Esophagus muscularis mucosa (tissue), 4 donors: Measurements from ENCODE around the gene DNHD1. TPM values are rescaled to one million over a fixed set of nuclear protein-coding genes. Genes with fewer than 3 reads are reported as not detected.

Experiments used
- DNase-seq: peaks from one replicate; pipeline ENCODE4 v3.0.0-alpha.2; 2017; ENCODE audit errors: extremely low spot score
- H3K27ac ChIP-seq, 4 donors: fragments of 200-600 bp; sonication (generic); replicated peaks in 1 of 4; 1 replicate in 3 of 4; 2 replicates in 1 of 4; pipeline ENCODE4 v1.5.1; 2016 to 2019; ENCODE audit warnings: mild to moderate bottlenecking in 1 of 4
- H3K27me3 ChIP-seq, 4 donors: fragments of 200-600 bp; sonication (generic); one replicate each; pipeline versions ENCODE4 v1.5.1 to v1.6.0; 2016 to 2019
- H3K36me3 ChIP-seq, 4 donors: fragments of 200-600 bp; sonication (generic); one replicate each; pipeline ENCODE4 v1.5.1; 2016 to 2019
- H3K4me1 ChIP-seq, 4 donors: fragments of 200-600 bp; sonication (generic); one replicate each; pipeline ENCODE4 v1.5.1; 2016 to 2019
- H3K4me3 ChIP-seq, 4 donors: fragments of 200-600 bp; sonication (generic); 1 replicate in 2 of 4; 2 replicates in 2 of 4; pipeline ENCODE4 v1.5.1; 2016 to 2019; ENCODE audit warnings: mild to moderate bottlenecking in 4 of 4, moderate library complexity in 1 of 4
- H3K9me3 ChIP-seq, 4 donors: fragments of 200-600 bp; sonication (generic); 1 replicate in 3 of 4; 2 replicates in 1 of 4; pipeline ENCODE4 v1.5.1; 2016 to 2019
- EP300 ChIP-seq: sonication (generic); formaldehyde crosslinking; IDR thresholded peaks from one replicate; pipeline ENCODE4 v1.6.1; 2017; ENCODE audit warnings: antibody characterized with exemption
- POLR2A ChIP-seq: fragments of 450-650 bp; IDR thresholded peaks from one replicate; pipeline ENCODE4 v1.6.1; 2017; ENCODE audit warnings: antibody characterized with exemption, moderate library complexity, mild to moderate bottlenecking, low read depth
- POLR2AphosphoS5 ChIP-seq, 2 donors: sonication (generic); formaldehyde crosslinking; IDR thresholded peaks; one replicate each; pipeline ENCODE4 v1.6.1; 2017; ENCODE audit warnings: antibody characterized with exemption in 2 of 2
- WGBS: methylation state at CpG from one replicate; pipeline ENCODE4 v1.1.5; 2018; 5-methylcytosine and 5-hydroxymethylcytosine counted together
- intact Hi-C: fragments of 100-400 bp; cut with DNase I; formaldehyde crosslinking; loops from one replicate; pipeline ENCODE4 v1.15.1; 2023
- total RNA-seq, 4 donors: library from RNA; depleted of rRNA; stranded (reverse); fragments of >200 nt; gene quantifications; one replicate each; pipeline versions ENCODE4 v1.1.0 to v1.2.1, GENCODE V29; 2016
- TF ChIP-seq, protein P1 (sequence below), 3 experiments: fragments of 200-600 bp in 2 of 3; fragments of 450-650 bp in 1 of 3; sonication (generic) in 2 of 3; IDR thresholded peaks; one replicate each; pipeline ENCODE4 v1.5.1; 2017 to 2019; ENCODE audit warnings: antibody characterized with exemption in 3 of 3, mild to moderate bottlenecking in 2 of 3, moderate library complexity in 1 of 3

The DNHD1 gene
- total RNA-seq, 4 donors from 2014 or later, result 6.1 to 14.5 (median 7.0) TPM

DNA sequence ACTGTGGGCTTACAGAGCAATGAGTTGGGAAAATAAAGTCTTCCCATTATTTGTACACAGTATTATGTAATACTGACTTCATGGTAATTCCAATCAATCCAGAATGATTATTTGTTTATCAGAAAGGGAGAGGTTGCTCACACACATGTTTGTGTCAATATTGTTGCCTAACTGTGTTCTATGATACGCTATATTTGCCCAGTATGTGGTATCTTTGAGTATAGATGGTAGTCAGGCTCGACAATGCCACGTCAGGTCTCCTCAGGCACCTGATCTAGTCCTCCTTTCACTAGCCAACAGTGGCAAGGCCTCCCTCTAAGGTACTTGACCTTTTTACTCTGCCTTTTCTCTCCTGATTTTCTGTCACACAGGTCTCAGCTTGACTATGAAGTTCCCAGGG, 5.3 kb downstream of the DNHD1 start:
- Histone ChIP-seq H3K4me1 (peaks cover 0 to 20% (median 16%) of the 10 kb centered on the region in 4 donors), H3K4me3 (no peak overlapping the region), H3K27me3 (no peaks in the 10 kb centered on the region), H3K9me3 (no peaks in the 10 kb centered on the region), H3K36me3 (peaks cover 0 to 51% (median 32%) of the 10 kb centered on the region in 4 donors), H3K27ac (no peak overlapping the region)
- 94% methylated on average over 3 of the region's 3 CpGs for WGBS
- no peak for TF ChIP-seq POLR2A
- no peak for TF ChIP-seq POLR2AphosphoS5 (IDR thresholded peaks at IDR 0.05)
- TF ChIP-seq, protein P1, sequence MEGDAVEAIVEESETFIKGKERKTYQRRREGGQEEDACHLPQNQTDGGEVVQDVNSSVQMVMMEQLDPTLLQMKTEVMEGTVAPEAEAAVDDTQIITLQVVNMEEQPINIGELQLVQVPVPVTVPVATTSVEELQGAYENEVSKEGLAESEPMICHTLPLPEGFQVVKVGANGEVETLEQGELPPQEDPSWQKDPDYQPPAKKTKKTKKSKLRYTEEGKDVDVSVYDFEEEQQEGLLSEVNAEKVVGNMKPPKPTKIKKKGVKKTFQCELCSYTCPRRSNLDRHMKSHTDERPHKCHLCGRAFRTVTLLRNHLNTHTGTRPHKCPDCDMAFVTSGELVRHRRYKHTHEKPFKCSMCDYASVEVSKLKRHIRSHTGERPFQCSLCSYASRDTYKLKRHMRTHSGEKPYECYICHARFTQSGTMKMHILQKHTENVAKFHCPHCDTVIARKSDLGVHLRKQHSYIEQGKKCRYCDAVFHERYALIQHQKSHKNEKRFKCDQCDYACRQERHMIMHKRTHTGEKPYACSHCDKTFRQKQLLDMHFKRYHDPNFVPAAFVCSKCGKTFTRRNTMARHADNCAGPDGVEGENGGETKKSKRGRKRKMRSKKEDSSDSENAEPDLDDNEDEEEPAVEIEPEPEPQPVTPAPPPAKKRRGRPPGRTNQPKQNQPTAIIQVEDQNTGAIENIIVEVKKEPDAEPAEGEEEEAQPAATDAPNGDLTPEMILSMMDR (IDR thresholded peaks at IDR 0.05), result no peak
- TF ChIP-seq EP300, result no peak
- DNase-seq, result no peak
- intact Hi-C loops, result no loop called here

- Histone ChIP-seq H3K4me1 (peaks cover 0 to 8% (median 0%) of the 10 kb centered on the region in 4 donors), H3K4me3 (no peak overlapping the region), H3K27me3 (no peaks in the 10 kb centered on the region), H3K36me3 (peaks cover 0 to 46% (median 31%) of the 10 kb centered on the region in 4 donors), H3K9me3 (no peaks in the 10 kb centered on the region), H3K27ac (no peak overlapping the region)
- no peak for TF ChIP-seq POLR2A
- no peak for TF ChIP-seq EP300
- TF ChIP-seq, protein P1 (IDR thresholded peaks at IDR 0.05), result no peak
- TF ChIP-seq POLR2AphosphoS5 (IDR thresholded peaks at IDR 0.05), result no peak
- intact Hi-C loops, result loop anchor here (2.0 kb wide), 1 partner anchor 65 kb away; no protein-coding TSS in a partner anchor
- DNase-seq, result no peak
- 85% methylated on average over 3 of the region's 3 CpGs for WGBS
Measured at GRCh38 chr11:6504166-6504565, 7.1 kb downstream of the DNHD1 start.

GRCh38 chr11:6505577-6506240, 8.6 kb downstream of the DNHD1 start:
- DNase-seq, result no peak
- Histone ChIP-seq H3K9me3 (no peaks in the 10 kb centered on the region), H3K27me3 (no peaks in the 10 kb centered on the region), H3K4me1 (peaks cover 0 to 8% (median 0%) of the 10 kb centered on the region in 4 donors), H3K4me3 (no peak overlapping the region), H3K27ac (peak overlapping the region in 1 of 4 donors; percentile 33), H3K36me3 (peaks cover 0 to 51% (median 41%) of the 10 kb centered on the region in 4 donors)
- intact Hi-C loops, result loop anchor here (2.0 to 5.0 kb wide), 2 partner anchors 67 to 128 kb away; no protein-coding TSS in a partner anchor
- 57% methylated on average over 2 of the region's 2 CpGs for whole genome bisulfite sequencing
- TF ChIP-seq, protein P1 (IDR thresholded peaks at IDR 0.05), result peak; percentile 62 to 81 (median 64)
- no peak for TF ChIP-seq EP300

- Histone ChIP-seq H3K4me1 (peaks cover 0 to 16% (median 9%) of the 10 kb centered on the region in 4 donors), H3K27ac (no peak overlapping the region), H3K9me3 (no peaks in the 10 kb centered on the region), H3K27me3 (no peaks in the 10 kb centered on the region), H3K4me3 (no peak overlapping the region), H3K36me3 (peaks cover 7 to 53% (median 17%) of the 10 kb centered on the region in 4 donors)
- intact Hi-C loops, result no loop called here
- DNase-seq, result no peak
- no peak for TF ChIP-seq EP300
- no peak for TF ChIP-seq POLR2A
- TF ChIP-seq POLR2AphosphoS5 (IDR thresholded peaks at IDR 0.05), result no peak
- TF ChIP-seq, protein P1 (IDR thresholded peaks at IDR 0.05), result no peak
Measured at GRCh38 chr11:6516865-6517264, 19.8 kb downstream of the DNHD1 start.
